AG04450 (cell line): ENCODE results near the gene DYNC1I1. TPM values are rescaled to one million over a fixed set of nuclear protein-coding genes. Genes with fewer than 3 reads are reported as not detected.
A peak's percentile ranks its signal among the peaks of the same experiment; 100 is the strongest.

Source experiments
- CTCF ChIA-PET: fragments of 300-600, 350-600 bp; formaldehyde crosslinking; extraction: SDS; loops from one replicate; lab custom pipeline; 2022; ENCODE audit warnings: antibody characterized with exemption, inconsistent platforms; lab: Charles Lee
- POLR2A ChIA-PET: fragments of 350-600 bp; formaldehyde crosslinking; extraction: SDS; loops from one replicate; lab custom pipeline; 2021; ENCODE audit warnings: antibody characterized with exemption, inconsistent platforms; lab: Yijun Ruan, JAX
- DNase-seq: peaks from one replicate; pipeline ENCODE4 v3.0.0-alpha.2; 2011; ENCODE audit warnings: low read depth, low spot score
- H3K27ac ChIP-seq: one replicate; pipeline ENCODE4 v1.5.1; 2012; ENCODE audit warnings: low read depth, low read length, control low read depth
- H3K27me3 ChIP-seq: one replicate; pipeline ENCODE4 v1.6.0; 2012; ENCODE audit warnings: low read length; ENCODE audit not compliant: control insufficient read depth, insufficient read depth
- H3K4me3 ChIP-seq: 2 replicates; pipeline ENCODE4 v1.5.1; 2011; ENCODE audit warnings: mild to moderate bottlenecking, low read depth, low read length, control low read depth
- H3K9me3 ChIP-seq: 2 replicates; pipeline ENCODE4 v1.5.1; 2012; ENCODE audit warnings: low read length; ENCODE audit not compliant: control insufficient read depth, insufficient read depth
- CTCF ChIP-seq: IDR thresholded peaks from 2 replicates; pipeline ENCODE4 v1.5.1; 2011; ENCODE audit warnings: low read depth, low read length, control low read depth, inconsistent platforms
- polyA plus RNA-seq: library from polyadenylated mRNA; depleted of rRNA; stranded (reverse); fragments of >200 nt; gene quantifications from 2 replicates; pipeline ENCODE4 v1.2.3, GENCODE V29; 2011

DYNC1I1 gene
- polyA plus RNA-seq, 1 experiment: 0.06 TPM

- POLR2A ChIA-PET: no interaction called here
- no peak overlapping the region for H3K27ac ChIP-seq
- no peaks in the 10 kb centered on the region for H3K9me3 ChIP-seq
- H3K27me3 ChIP-seq: no peaks in the 10 kb centered on the region
- CTCF ChIA-PET: no interaction called here
- no peak for DNase-seq
- H3K4me3 ChIP-seq: no peak overlapping the region
- no peak for TF ChIP-seq CTCF
Measured at GRCh38 chr7:95788884-95789283, 16.5 kb downstream of the DYNC1I1 start.

GRCh38 chr7:95793658-95794057, 21.3 kb downstream of the DYNC1I1 start:
- Histone ChIP-seq H3K9me3 (no peaks in the 10 kb centered on the region), H3K27me3 (no peaks in the 10 kb centered on the region), H3K4me3 (no peak overlapping the region), H3K27ac (no peak overlapping the region)
- CTCF ChIA-PET: no interaction called here
- no peak for TF ChIP-seq CTCF
- DNase-seq: no peak
- POLR2A ChIA-PET: no interaction called here

- DNase-seq: no peak
- CTCF ChIA-PET: interaction anchor here (1.1 to 1.5 kb wide), 2 partner anchors 10 to 76 kb away, joined by 3 to 6 read pairs; no protein-coding TSS in a partner anchor
- POLR2A ChIA-PET: no interaction called here
- TF ChIP-seq CTCF: peak; percentile 48
- Histone ChIP-seq H3K4me3 (no peak overlapping the region), H3K9me3 (no peaks in the 10 kb centered on the region), H3K27ac (no peak overlapping the region), H3K27me3 (no peaks in the 10 kb centered on the region)
Measured at GRCh38 chr7:95794917-95795515, 22.7 kb downstream of the DYNC1I1 start.

GRCh38 chr7:95796617-95797016, 24.3 kb downstream of the DYNC1I1 start:
- POLR2A ChIA-PET: no interaction called here

More at GRCh38 chr7:95796617-95797016, 24.3 kb downstream of the DYNC1I1 start:
- Histone ChIP-seq H3K4me3 (no peak overlapping the region), H3K27ac (no peak overlapping the region), H3K27me3 (no peaks in the 10 kb centered on the region), H3K9me3 (no peaks in the 10 kb centered on the region)
- CTCF ChIA-PET: no interaction called here
- TF ChIP-seq CTCF: no peak
- DNase-seq: no peak
